ENCODE results near the gene IFNLR1.

DNA sequence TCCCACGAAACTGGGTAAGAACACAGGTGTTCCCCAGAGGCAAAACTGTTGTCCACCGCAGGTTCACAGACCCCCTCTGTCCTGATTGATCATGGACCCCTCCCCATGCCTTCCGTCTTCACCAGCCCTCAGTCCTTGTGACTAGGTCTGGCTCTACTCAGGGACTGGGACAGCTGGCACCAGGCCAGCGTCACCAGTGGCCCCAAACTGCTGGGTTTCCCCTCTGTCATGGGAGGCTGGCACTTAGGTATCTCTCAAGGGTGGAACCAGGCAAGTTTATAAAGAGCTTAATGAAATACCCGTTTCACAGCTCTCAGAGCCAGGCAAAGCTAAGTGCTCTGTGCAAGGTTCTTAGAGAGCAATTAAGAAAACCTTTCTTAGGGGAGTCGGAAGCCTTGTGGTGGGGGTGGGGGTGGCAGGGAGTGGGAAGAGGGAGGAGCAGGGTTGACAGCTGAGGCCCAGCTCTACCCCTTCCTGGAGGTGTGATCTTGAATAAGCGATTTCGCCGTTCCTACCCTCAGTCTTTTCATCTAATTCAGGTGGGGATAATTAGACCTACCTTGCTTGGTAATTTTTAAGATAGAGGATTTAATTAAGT is 35.0 kb upstream of the IFNLR1 start:
- TF ChIP-seq REST (IDR thresholded peaks at IDR 0.05; ENCODE audit: low read depth) (no peak), TAF1 (IDR thresholded peaks at IDR 0.05; ENCODE audit: low read depth) (no peak), CREB1 (IDR thresholded peaks at IDR 0.05; ENCODE audit: low read depth) (no peak), EP300 (IDR thresholded peaks at IDR 0.05; ENCODE audit: borderline replicate concordance) (no peak), ZBTB7A (IDR thresholded peaks at IDR 0.05; ENCODE audit: low read depth) (no peak), YY1 (IDR thresholded peaks at IDR 0.05; ENCODE audit: low read depth) (no peak), TCF12 (IDR thresholded peaks at IDR 0.05; ENCODE audit: low read depth) (no peak), EGR1 (IDR thresholded peaks at IDR 0.05) (no peak), RAD21 (IDR thresholded peaks at IDR 0.05; ENCODE audit: low read depth) (no peak), CEBPB (IDR thresholded peaks at IDR 0.05) (no peak), NFIC (IDR thresholded peaks at IDR 0.05) (no peak)
- TF ChIP-seq, protein P1, sequence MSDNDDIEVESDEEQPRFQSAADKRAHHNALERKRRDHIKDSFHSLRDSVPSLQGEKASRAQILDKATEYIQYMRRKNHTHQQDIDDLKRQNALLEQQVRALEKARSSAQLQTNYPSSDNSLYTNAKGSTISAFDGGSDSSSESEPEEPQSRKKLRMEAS (IDR thresholded peaks at IDR 0.05): no peak
- TF ChIP-seq, protein P2, sequence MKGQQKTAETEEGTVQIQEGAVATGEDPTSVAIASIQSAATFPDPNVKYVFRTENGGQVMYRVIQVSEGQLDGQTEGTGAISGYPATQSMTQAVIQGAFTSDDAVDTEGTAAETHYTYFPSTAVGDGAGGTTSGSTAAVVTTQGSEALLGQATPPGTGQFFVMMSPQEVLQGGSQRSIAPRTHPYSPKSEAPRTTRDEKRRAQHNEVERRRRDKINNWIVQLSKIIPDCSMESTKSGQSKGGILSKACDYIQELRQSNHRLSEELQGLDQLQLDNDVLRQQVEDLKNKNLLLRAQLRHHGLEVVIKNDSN (IDR thresholded peaks at IDR 0.05): no peak
